OCI-LY7 (cell line): ENCODE measurements around the gene RAD23A. TPM values are rescaled to one million over a fixed set of nuclear protein-coding genes. Genes with fewer than 3 reads are reported as not detected.

ENCODE experiments used
- BruUV-seq: library from RNA; stranded (reverse); fragments of 400-500 nt; replicated peaks from 2 replicates; lab custom pipeline; 2021; lab: Mats Ljungman, UMichigan
- CTCF ChIA-PET: fragments of 300-600 bp; sonication (Branson Sonifier 250); formaldehyde crosslinking; loops from one replicate; lab custom pipeline; 2022; ENCODE audit warnings: antibody characterized with exemption; ENCODE audit not compliant: unreplicated experiment; lab: Charles Lee
- POLR2A ChIA-PET: fragments of 300-600 bp; sonication (Branson Sonifier 250); formaldehyde crosslinking; loops from one replicate; lab custom pipeline; 2022; ENCODE audit warnings: antibody characterized with exemption; lab: Charles Lee
- DNase-seq: peaks from one replicate; pipeline ENCODE4 v3.0.0-alpha.2; 2015; ENCODE audit warnings: low spot score
- H2AFZ ChIP-seq: fragments of 200-600 bp; sonication (generic), shearing (Covaris generic); 2 replicates; pipeline ENCODE4 v1.6.1; 2014; ENCODE audit warnings: mild to moderate bottlenecking, antibody characterized with exemption, low read length, moderate library complexity
- H3K27ac ChIP-seq: fragments of 200-600 bp; sonication (generic); 2 replicates; pipeline ENCODE4 v1.5.1; 2014; ENCODE audit warnings: mixed run types, low read depth, mild to moderate bottlenecking, moderate library complexity, low read length, inconsistent platforms; ENCODE audit not compliant: poor library complexity, severe bottlenecking
- H3K36me3 ChIP-seq: fragments of 200-600 bp; sonication (generic); 2 replicates; pipeline ENCODE4 v1.6.1; 2014; ENCODE audit warnings: mild to moderate bottlenecking, antibody characterized with exemption, low read length, moderate library complexity, mixed read lengths; ENCODE audit not compliant: insufficient read depth
- H3K4me1 ChIP-seq: fragments of 200-600 bp; sonication (generic); 2 replicates; pipeline ENCODE4 v1.5.1; 2014; ENCODE audit warnings: mild to moderate bottlenecking, low read length; ENCODE audit not compliant: insufficient read depth, poor library complexity, severe bottlenecking
- H3K4me2 ChIP-seq: fragments of 200-600 bp; sonication (generic); 2 replicates; pipeline ENCODE4 v1.6.1; 2014; ENCODE audit warnings: mild to moderate bottlenecking, low read length
- H3K4me3 ChIP-seq: fragments of 200-600 bp; sonication (generic); 2 replicates; pipeline ENCODE4 v1.5.1; 2014; ENCODE audit warnings: mild to moderate bottlenecking, low read depth, low read length; ENCODE audit not compliant: poor library complexity, severe bottlenecking
- H3K79me2 ChIP-seq: fragments of 200-600 bp; sonication (generic); 2 replicates; pipeline ENCODE4 v1.6.1; 2016; ENCODE audit warnings: low read depth, mild to moderate bottlenecking, low read length, moderate library complexity, mixed read lengths; ENCODE audit not compliant: insufficient read depth
- H3K9me2 ChIP-seq: fragments of 200-600 bp; sonication (generic); 2 replicates; pipeline ENCODE4 v1.6.1; 2016; ENCODE audit warnings: mild to moderate bottlenecking, low read length, mixed read lengths; ENCODE audit not compliant: insufficient read depth
- H3K9me3 ChIP-seq: fragments of 200-600 bp; sonication (generic); 2 replicates; pipeline ENCODE4 v1.6.1; 2014; ENCODE audit warnings: mild to moderate bottlenecking, mixed run types, low read length, mixed read lengths
- H4K20me1 ChIP-seq: fragments of 200-600 bp; sonication (generic); 2 replicates; pipeline ENCODE4 v1.6.1; 2014; ENCODE audit warnings: mild to moderate bottlenecking, antibody characterized with exemption, low read length, moderate library complexity, mixed read lengths; ENCODE audit not compliant: insufficient read depth
- CTCF ChIP-seq: fragments of 200-600 bp; sonication (generic); conservative IDR thresholded peaks from 2 replicates; pipeline ENCODE4 v1.5.1; 2014; ENCODE audit warnings: mild to moderate bottlenecking, antibody characterized with exemption, low read length, moderate library complexity, mixed read lengths
- EZH2phosphoT487 ChIP-seq: fragments of 200-600 bp; sonication (generic); IDR thresholded peaks from 2 replicates; pipeline ENCODE4 v1.6.1; 2018; ENCODE audit warnings: low read depth, borderline replicate concordance, mild to moderate bottlenecking, mixed run types, antibody characterized with exemption, low read length, moderate library complexity, mixed read lengths
- intact Hi-C: fragments of 100-400 bp; cut with micrococcal nuclease; formaldehyde crosslinking; loops from one replicate; pipeline ENCODE4 v1.10.0; 2022; ENCODE audit not compliant: unreplicated experiment
- total RNA-seq, 2 experiments: library from RNA; depleted of rRNA in 1 of 2; stranded (reverse); fragments of >200 nt in 1 of 2; shearing (Covaris generic) in 1 of 2; gene quantifications; 2 replicates each; pipeline ENCODE4 v1.2.3, GENCODE V29; 2014 to 2022

Gene RAD23A
- total RNA-seq, 2 experiments from 2014 or later, result 171 to 237 TPM

- Histone ChIP-seq H3K4me3 (no peak overlapping the region), H4K20me1 (no peaks in the 10 kb centered on the region), H3K36me3 (no peaks in the 10 kb centered on the region), H3K4me2 (no peak overlapping the region), H3K4me1 (no peaks in the 10 kb centered on the region), H3K9me2 (no peaks in the 10 kb centered on the region), H3K9me3 (no peaks in the 10 kb centered on the region), H3K27ac (no peak overlapping the region), H3K79me2 (no peaks in the 10 kb centered on the region), H2AFZ (no peak overlapping the region)
- TF ChIP-seq EZH2phosphoT487, result no peak
- no peak for TF ChIP-seq CTCF
- ChIA-PET POLR2A (no interaction called here), CTCF (no interaction called here)
- intact Hi-C loops, result no loop called here
- BruUV-seq, result no TSS peak
- DNase-seq, result no peak
Measured at GRCh38 chr19:13001502-13002165, 56.0 kb downstream of the RAD23A start.

GRCh38 chr19:13002166-13002898, 56.7 kb downstream of the RAD23A start:
- Histone ChIP-seq H3K36me3 (no peaks in the 10 kb centered on the region), H3K79me2 (no peaks in the 10 kb centered on the region), H3K4me1 (no peaks in the 10 kb centered on the region), H3K9me3 (no peaks in the 10 kb centered on the region), H4K20me1 (no peaks in the 10 kb centered on the region), H3K4me3 (no peak overlapping the region), H3K27ac (no peak overlapping the region), H3K4me2 (no peak overlapping the region), H2AFZ (no peak overlapping the region), H3K9me2 (no peaks in the 10 kb centered on the region)
- DNase-seq, result no peak
- no TSS peak for BruUV-seq
- intact Hi-C loops, result no loop called here
- POLR2A ChIA-PET, result no interaction called here
- CTCF ChIA-PET, result no interaction called here
- TF ChIP-seq EZH2phosphoT487 (no peak), CTCF (no peak)

GRCh38 chr19:13003081-13003480, 57.4 kb downstream of the RAD23A start:
- Histone ChIP-seq H3K4me1 (no peaks in the 10 kb centered on the region), H3K9me3 (no peaks in the 10 kb centered on the region), H3K36me3 (no peaks in the 10 kb centered on the region), H3K4me2 (no peak overlapping the region), H3K79me2 (no peaks in the 10 kb centered on the region), H4K20me1 (no peaks in the 10 kb centered on the region), H3K27ac (no peak overlapping the region), H3K9me2 (no peaks in the 10 kb centered on the region), H2AFZ (no peak overlapping the region), H3K4me3 (no peak overlapping the region)
- POLR2A ChIA-PET, result no interaction called here
- no TSS peak for BruUV-seq
- intact Hi-C loops, result no loop called here
- no peak for DNase-seq
- CTCF ChIA-PET, result no interaction called here
- no peak for TF ChIP-seq EZH2phosphoT487
- TF ChIP-seq CTCF, result no peak
